DND-41 (cell line): ENCODE measurements around the gene ARHGEF4.

ENCODE experiments used
- ATAC-seq: fragments of 200-7000 bp; cut with Tn5 transposase; 3 replicates; pipeline ENCODE4 v1.9.1; 2021; ENCODE audit warnings: low read depth; ENCODE audit not compliant: insufficient read depth
- DNase-seq: peaks from one replicate; pipeline ENCODE4 v3.0.0-alpha.2; 2020
- H2AFZ ChIP-seq: 2 replicates; pipeline ENCODE4 v1.6.0; 2012; ENCODE audit warnings: low read depth, low read length
- H3K27ac ChIP-seq: 2 replicates; pipeline ENCODE4 v1.5.1; 2012; ENCODE audit warnings: low read length, inconsistent platforms
- H3K27me3 ChIP-seq: fragments of 200-600 bp; sonication (generic); 2 replicates; pipeline ENCODE4 v1.6.0; 2012; ENCODE audit warnings: low read length, mild to moderate bottlenecking, inconsistent platforms; ENCODE audit not compliant: insufficient read depth, poor library complexity
- H3K36me3 ChIP-seq: 2 replicates; pipeline ENCODE4 v1.5.1; 2012; ENCODE audit warnings: low read length, inconsistent platforms; ENCODE audit not compliant: insufficient read depth
- H3K4me1 ChIP-seq: 2 replicates; pipeline ENCODE4 v1.5.1; 2012; ENCODE audit warnings: mild to moderate bottlenecking, low read length; ENCODE audit not compliant: insufficient read depth
- H3K4me2 ChIP-seq: 2 replicates; pipeline ENCODE4 v1.6.0; 2012; ENCODE audit warnings: mild to moderate bottlenecking, moderate library complexity, low read length, inconsistent platforms; ENCODE audit not compliant: insufficient read depth
- H3K4me3 ChIP-seq, 2 experiments: fragments of 200-600 bp in 1 of 2; shearing (Covaris generic) in 1 of 2; 2 replicates each; pipeline ENCODE4 v1.5.1; 2012 to 2016; ENCODE audit warnings: inconsistent platforms in 2 of 2, low read length in 2 of 2, mild to moderate bottlenecking in 2 of 2, low read depth in 1 of 2, moderate library complexity in 1 of 2
- H3K79me2 ChIP-seq: 2 replicates; pipeline ENCODE4 v1.6.0; 2012; ENCODE audit warnings: low read length, inconsistent platforms; ENCODE audit not compliant: insufficient read depth
- H3K9ac ChIP-seq: 2 replicates; pipeline ENCODE4 v1.6.0; 2012; ENCODE audit warnings: low read depth, mild to moderate bottlenecking, inconsistent platforms, low read length, moderate library complexity
- H3K9me3 ChIP-seq: 2 replicates; pipeline ENCODE4 v1.5.1; 2012; ENCODE audit warnings: low read length, moderate library complexity, mild to moderate bottlenecking, inconsistent platforms; ENCODE audit not compliant: insufficient read depth, severe bottlenecking
- H4K20me1 ChIP-seq: 2 replicates; pipeline ENCODE4 v1.6.0; 2012; ENCODE audit warnings: low read length; ENCODE audit not compliant: insufficient read depth
- CTCF ChIP-seq: IDR thresholded peaks from 2 replicates; pipeline ENCODE4 v1.5.1; 2012; ENCODE audit warnings: borderline replicate concordance, low read length, moderate library complexity, mild to moderate bottlenecking; ENCODE audit not compliant: poor library complexity, severe bottlenecking; ENCODE audit errors: extremely low read depth
- EZH2 ChIP-seq: IDR thresholded peaks from 3 replicates; pipeline ENCODE4 v1.6.1; 2012; ENCODE audit warnings: borderline replicate concordance, low read depth, mild to moderate bottlenecking, moderate library complexity, low read length, inconsistent platforms; ENCODE audit not compliant: severe bottlenecking

ARHGEF4 gene

GRCh38 chr2:130972410-130972809 is 135.7 kb downstream of the ARHGEF4 start:
- Histone ChIP-seq H3K79me2 (no peaks in the 10 kb centered on the region), H3K36me3 (no peaks in the 10 kb centered on the region), H3K27ac (no peak overlapping the region), H3K4me2 (no peak overlapping the region), H4K20me1 (no peaks in the 10 kb centered on the region), H3K27me3 (no peaks in the 10 kb centered on the region), H3K9ac (no peak overlapping the region), H3K9me3 (peaks cover under 1% of the 10 kb centered on the region), H2AFZ (no peak overlapping the region), H3K4me3 (no peak overlapping the region), H3K4me1 (no peaks in the 10 kb centered on the region)
- no peak for DNase-seq
- ATAC-seq, result no peak
- TF ChIP-seq EZH2 (no peak), CTCF (no peak)

GRCh38 chr2:130975729-130976128 is 139.0 kb downstream of the ARHGEF4 start:
- Histone ChIP-seq H3K79me2 (no peaks in the 10 kb centered on the region), H3K4me1 (no peaks in the 10 kb centered on the region), H3K27ac (no peak overlapping the region), H3K4me3 (no peak overlapping the region), H3K9ac (no peak overlapping the region), H3K9me3 (peaks cover 2% of the 10 kb centered on the region), H3K36me3 (no peaks in the 10 kb centered on the region), H4K20me1 (no peaks in the 10 kb centered on the region), H3K27me3 (no peaks in the 10 kb centered on the region), H3K4me2 (no peak overlapping the region), H2AFZ (no peak overlapping the region)
- ATAC-seq (no peak), DNase-seq (no peak)
- TF ChIP-seq CTCF, result no peak
- TF ChIP-seq EZH2, result no peak

GRCh38 chr2:130976591-130977237 is 140.0 kb downstream of the ARHGEF4 start:
- no peaks in the 10 kb centered on the region for H3K79me2 ChIP-seq
- no peaks in the 10 kb centered on the region for H4K20me1 ChIP-seq
- H2AFZ ChIP-seq, result no peak overlapping the region
- TF ChIP-seq CTCF (no peak), EZH2 (no peak)
- no peaks in the 10 kb centered on the region for H3K36me3 ChIP-seq
- no peak overlapping the region for H3K27ac ChIP-seq
- H3K4me1 ChIP-seq, result no peaks in the 10 kb centered on the region
- no peak for DNase-seq
- H3K4me2 ChIP-seq, result no peak overlapping the region
- H3K9ac ChIP-seq, result no peak overlapping the region
- peak; percentile 50; the same call in 1 of the 3 replicates for ATAC-seq
- no peak overlapping the region for H3K4me3 ChIP-seq
- peaks cover 2% of the 10 kb centered on the region for H3K9me3 ChIP-seq
- no peaks in the 10 kb centered on the region for H3K27me3 ChIP-seq
